WERI-Rb-1 (cell line): ENCODE results near the gene PMS1.

ENCODE experiments used
- DNase-seq: peaks from one replicate; pipeline ENCODE4 v3.0.0-alpha.2; 2020
- H3K27ac ChIP-seq: fragments of 250-450 bp; sonication (Bioruptor Pico); 2 replicates; pipeline ENCODE4 v1.5.1; 2020; ENCODE audit warnings: mild to moderate bottlenecking, moderate library complexity
- H3K27me3 ChIP-seq: fragments of 250-450 bp; sonication (Bioruptor Pico); 2 replicates; pipeline ENCODE4 v1.5.1; 2021; ENCODE audit warnings: mild to moderate bottlenecking, low read depth, moderate library complexity; ENCODE audit not compliant: insufficient read depth, severe bottlenecking
- H3K36me3 ChIP-seq: fragments of 250-450 bp; sonication (Bioruptor Pico); 2 replicates; pipeline ENCODE4 v1.5.1; 2020; ENCODE audit warnings: mild to moderate bottlenecking, moderate library complexity
- H3K4me3 ChIP-seq: 2 replicates; pipeline ENCODE4 v1.5.1; 2011; ENCODE audit warnings: low read depth, mild to moderate bottlenecking, control low read depth, low read length
- H3K9me3 ChIP-seq: fragments of 250-450 bp; sonication (Bioruptor Pico); 2 replicates; pipeline ENCODE4 v1.5.1; 2021; ENCODE audit warnings: mild to moderate bottlenecking, moderate library complexity; ENCODE audit not compliant: severe bottlenecking
- TF ChIP-seq, protein P1 (sequence below): IDR thresholded peaks from 2 replicates; pipeline ENCODE4 v1.5.1; 2011; ENCODE audit warnings: low read depth, mild to moderate bottlenecking, control low read depth, inconsistent platforms, low read length

Gene PMS1

DNA sequence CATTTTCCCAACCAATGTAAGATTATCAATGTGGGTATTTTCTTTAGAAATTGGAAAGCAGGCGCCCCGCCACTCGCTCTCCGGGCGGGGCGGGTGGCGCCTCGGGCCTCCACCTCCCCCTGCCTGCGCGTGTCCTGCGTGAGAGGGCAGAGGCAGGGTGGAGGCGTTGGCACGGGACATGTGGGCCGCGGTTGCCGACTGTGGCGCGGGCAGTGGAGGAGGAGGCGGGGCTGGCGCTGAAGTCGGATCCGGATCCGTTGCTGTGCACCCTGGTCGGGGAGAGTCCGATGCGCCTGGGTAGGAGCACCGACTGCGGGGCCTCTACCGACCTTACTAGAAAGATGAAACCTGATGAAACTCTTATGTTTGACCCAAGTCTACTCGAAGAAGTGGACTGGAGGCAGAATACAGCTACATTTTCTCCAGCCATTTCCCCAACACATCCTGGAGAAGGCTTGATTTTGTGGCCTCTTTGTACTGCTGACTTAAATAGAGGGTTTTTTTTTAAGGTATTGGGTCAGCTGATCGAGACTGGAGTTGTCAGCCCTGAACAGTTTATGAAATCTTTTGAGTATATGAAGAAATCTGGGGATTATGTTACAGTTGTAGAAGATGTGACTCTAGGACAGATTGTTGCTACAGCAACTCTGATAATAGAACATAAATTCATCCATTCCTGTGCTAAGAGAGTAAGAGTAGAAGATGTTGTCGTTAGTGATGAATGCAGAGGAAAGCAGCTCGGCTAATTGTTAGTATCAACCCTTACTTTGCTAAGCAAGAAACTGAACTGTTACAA lies 37.9 kb downstream of the PMS1 start:
- no peaks in the 10 kb centered on the region for H3K9me3 ChIP-seq
- TF ChIP-seq, protein P1, sequence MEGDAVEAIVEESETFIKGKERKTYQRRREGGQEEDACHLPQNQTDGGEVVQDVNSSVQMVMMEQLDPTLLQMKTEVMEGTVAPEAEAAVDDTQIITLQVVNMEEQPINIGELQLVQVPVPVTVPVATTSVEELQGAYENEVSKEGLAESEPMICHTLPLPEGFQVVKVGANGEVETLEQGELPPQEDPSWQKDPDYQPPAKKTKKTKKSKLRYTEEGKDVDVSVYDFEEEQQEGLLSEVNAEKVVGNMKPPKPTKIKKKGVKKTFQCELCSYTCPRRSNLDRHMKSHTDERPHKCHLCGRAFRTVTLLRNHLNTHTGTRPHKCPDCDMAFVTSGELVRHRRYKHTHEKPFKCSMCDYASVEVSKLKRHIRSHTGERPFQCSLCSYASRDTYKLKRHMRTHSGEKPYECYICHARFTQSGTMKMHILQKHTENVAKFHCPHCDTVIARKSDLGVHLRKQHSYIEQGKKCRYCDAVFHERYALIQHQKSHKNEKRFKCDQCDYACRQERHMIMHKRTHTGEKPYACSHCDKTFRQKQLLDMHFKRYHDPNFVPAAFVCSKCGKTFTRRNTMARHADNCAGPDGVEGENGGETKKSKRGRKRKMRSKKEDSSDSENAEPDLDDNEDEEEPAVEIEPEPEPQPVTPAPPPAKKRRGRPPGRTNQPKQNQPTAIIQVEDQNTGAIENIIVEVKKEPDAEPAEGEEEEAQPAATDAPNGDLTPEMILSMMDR = no peak
- H3K27me3 ChIP-seq = no peaks in the 10 kb centered on the region
- no peak overlapping the region for H3K4me3 ChIP-seq
- no peak overlapping the region for H3K27ac ChIP-seq
- DNase-seq = no peak
- peaks cover 39% of the 10 kb centered on the region for H3K36me3 ChIP-seq

DNA sequence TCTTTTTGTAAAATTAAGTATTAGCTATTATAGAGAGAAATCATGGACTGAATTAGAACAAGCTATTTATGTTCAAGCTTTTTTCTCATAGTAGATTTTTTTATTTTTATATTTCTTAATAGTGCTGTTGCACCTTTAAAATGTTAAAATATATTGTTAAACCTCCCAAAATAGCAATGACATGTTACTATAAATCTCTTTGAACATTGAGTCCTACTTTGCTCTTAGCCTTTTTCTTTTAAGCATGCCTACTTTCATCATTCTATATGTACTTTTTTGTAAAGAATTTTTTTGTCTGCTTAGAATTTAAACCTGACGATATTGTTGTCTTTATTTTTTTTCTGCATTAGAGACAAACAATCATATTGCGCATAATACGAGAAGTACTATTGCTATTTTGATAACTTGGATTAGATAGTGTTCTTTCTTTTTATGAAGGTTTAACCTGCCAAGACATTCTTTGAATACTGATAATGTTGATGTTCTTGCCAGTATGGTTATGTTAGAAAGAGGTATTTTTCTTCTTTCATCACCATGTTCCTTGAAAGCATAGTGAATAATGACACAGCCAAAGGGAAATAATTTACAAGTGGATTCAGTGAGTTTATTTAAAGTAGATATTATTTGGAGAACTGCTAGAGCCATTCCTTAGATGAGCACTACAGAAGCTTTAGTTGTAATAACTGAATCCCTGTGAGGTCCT lies 40.6 kb downstream of the PMS1 start:
- no peak for DNase-seq
- no peak overlapping the region for H3K27ac ChIP-seq
- H3K9me3 ChIP-seq = no peaks in the 10 kb centered on the region
- H3K4me3 ChIP-seq = no peak overlapping the region
- TF ChIP-seq, protein P1 = no peak
- peaks cover 16% of the 10 kb centered on the region; the same call in 1 of the 2 replicates for H3K36me3 ChIP-seq
- H3K27me3 ChIP-seq = no peaks in the 10 kb centered on the region

DNA sequence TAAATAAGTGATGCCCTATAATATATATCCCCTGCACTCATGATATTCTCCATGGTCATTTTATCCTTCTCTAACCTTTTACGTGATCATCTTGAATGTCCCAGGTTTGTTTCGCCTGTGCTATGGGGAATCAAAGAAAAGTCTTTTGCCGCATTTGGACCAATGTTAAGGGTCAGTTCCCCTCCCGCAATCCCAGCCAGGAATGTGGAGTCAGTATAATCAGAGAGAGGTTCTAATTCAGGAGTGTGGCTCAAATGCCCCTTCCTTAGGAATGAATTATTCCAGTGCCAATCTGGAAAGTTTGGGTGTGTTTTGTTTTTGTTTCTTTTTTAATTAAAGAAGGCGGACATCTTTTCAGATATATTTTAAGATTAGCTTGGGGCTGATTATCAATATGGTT lies 41.8 kb downstream of the PMS1 start:
- no peaks in the 10 kb centered on the region for H3K9me3 ChIP-seq

DNA sequence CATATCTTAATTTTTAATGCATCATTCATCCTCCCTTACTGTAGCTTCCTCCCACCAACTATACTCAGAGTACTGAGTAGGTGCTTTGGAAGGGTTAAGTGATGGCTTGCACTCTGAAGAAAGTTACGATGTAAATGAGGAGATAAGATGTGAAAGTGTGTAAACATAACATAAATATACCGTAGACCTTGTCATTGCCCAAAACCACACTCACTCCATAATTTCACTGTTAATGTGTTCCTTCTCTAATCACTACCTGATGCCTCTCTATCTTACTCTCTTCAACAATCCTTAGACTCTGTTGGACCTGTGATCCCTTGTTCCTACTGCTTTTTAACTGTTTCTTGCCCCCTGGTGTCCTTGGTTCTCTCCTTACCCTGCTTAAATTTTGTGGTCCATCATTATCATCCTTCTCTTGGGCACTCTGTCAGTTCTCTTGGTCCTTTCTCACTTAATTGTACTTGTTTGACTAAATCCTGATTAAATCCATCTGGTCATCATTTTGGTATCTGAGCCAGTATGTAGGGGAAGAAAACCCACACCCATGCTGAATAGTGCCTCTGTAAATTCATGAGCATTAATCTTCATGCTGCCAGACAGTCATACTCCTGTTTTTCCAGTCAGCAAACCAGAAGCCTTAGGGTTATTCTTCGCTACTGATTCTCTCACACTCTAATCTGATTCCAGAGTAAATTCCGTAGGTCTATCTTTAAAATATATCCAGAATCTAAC lies 45.0 kb downstream of the PMS1 start:
- H3K4me3 ChIP-seq = no peak overlapping the region
- DNase-seq = no peak
- no peaks in the 10 kb centered on the region for H3K27me3 ChIP-seq
- no peaks in the 10 kb centered on the region for H3K9me3 ChIP-seq
- no peak overlapping the region for H3K27ac ChIP-seq
- TF ChIP-seq, protein P1 = no peak
- H3K36me3 ChIP-seq = peaks cover 18% of the 10 kb centered on the region

More for the DNA sequence above, 41.8 kb downstream of the PMS1 start:
- Histone ChIP-seq H3K36me3 (peaks cover 10% of the 10 kb centered on the region), H3K27ac (no peak overlapping the region), H3K27me3 (no peaks in the 10 kb centered on the region), H3K4me3 (no peak overlapping the region)
- DNase-seq = no peak
- TF ChIP-seq, protein P1 = no peak

DNA sequence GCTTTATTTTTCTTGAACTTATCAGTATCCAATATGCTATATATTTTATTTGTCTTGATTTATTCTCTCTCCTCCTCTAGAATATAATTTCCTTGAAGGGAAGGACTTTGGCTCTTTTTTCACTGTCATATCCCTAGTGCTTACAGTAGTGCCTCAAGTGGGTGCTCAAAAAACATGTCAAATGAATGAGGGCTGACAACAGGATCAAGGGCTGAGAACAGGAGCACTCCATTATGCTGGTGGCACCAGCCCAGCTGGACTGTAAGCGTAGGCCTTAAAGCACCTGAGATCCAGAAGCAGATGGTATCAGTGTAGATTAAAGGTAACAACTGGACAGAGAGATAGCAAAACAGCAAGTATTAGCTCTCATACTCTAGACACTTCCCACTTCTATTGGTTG lies 46.3 kb downstream of the PMS1 start:
- TF ChIP-seq, protein P1 = no peak
- no peak overlapping the region for H3K27ac ChIP-seq
- H3K9me3 ChIP-seq = no peaks in the 10 kb centered on the region
- H3K36me3 ChIP-seq = peaks cover 18% of the 10 kb centered on the region
- no peak for DNase-seq
- no peak overlapping the region for H3K4me3 ChIP-seq
- H3K27me3 ChIP-seq = no peaks in the 10 kb centered on the region
